K562 (cell line): ENCODE data around the gene NAGLU. TPM values are rescaled to one million over a fixed set of nuclear protein-coding genes. Genes with fewer than 3 reads are reported as not detected.
A peak's percentile ranks its signal among the peaks of the same experiment; 100 is the strongest.

ENCODE experiments used
- GATA2 ChIP-seq: sonication (generic); formaldehyde crosslinking; IDR thresholded peaks from 2 replicates; pipeline ENCODE4 v1.4.0; 2020; ENCODE audit warnings: mild to moderate bottlenecking, missing genetic modification reagents
- HNRNPK ChIP-seq: fragments of 200-400 bp; formaldehyde crosslinking; IDR thresholded peaks from one replicate; pipeline ENCODE4 v1.6.1; 2018; ENCODE audit warnings: mild to moderate bottlenecking, low read depth, low read length; ENCODE audit not compliant: poor library complexity, severe bottlenecking
- KLF16 ChIP-seq: IDR thresholded peaks from 2 replicates; pipeline ENCODE4 v1.6.1; 2016; ENCODE audit warnings: antibody characterized with exemption
- NONO ChIP-seq, 2 experiments: fragments of 200-400 bp in 1 of 2; fragments of 450-650 bp in 1 of 2; formaldehyde crosslinking in 1 of 2; IDR thresholded peaks; 2 replicates each; pipeline ENCODE4 v1.6.1; 2017; ENCODE audit warnings: low read depth in 2 of 2, mild to moderate bottlenecking in 2 of 2, moderate library complexity in 2 of 2, low read length in 1 of 2
- PCBP1 ChIP-seq: fragments of 200-400 bp; formaldehyde crosslinking; IDR thresholded peaks from 2 replicates; pipeline ENCODE4 v1.6.1; 2018; ENCODE audit warnings: mild to moderate bottlenecking, low read depth, low read length; ENCODE audit not compliant: poor library complexity, severe bottlenecking
- RCOR1 ChIP-seq, 2 experiments: IDR thresholded peaks; 2 replicates each; pipeline ENCODE4 v1.6.1; 2012; ENCODE audit warnings: low read depth in 2 of 2, low read length in 2 of 2, borderline replicate concordance in 1 of 2, improper control_type of control experiment in 1 of 2
- SLC30A9 ChIP-seq: fragments of 250-450 bp; sonication (Bioruptor Pico); IDR thresholded peaks from 2 replicates; pipeline ENCODE4 v1.8.0; 2022; ENCODE audit warnings: mild to moderate bottlenecking, moderate library complexity
- SMARCE1 ChIP-seq: fragments of 450-650 bp; IDR thresholded peaks from 2 replicates; pipeline ENCODE4 v1.7.1; 2016; ENCODE audit warnings: mild to moderate bottlenecking
- ZNF263 ChIP-seq: sonication (generic); formaldehyde crosslinking; IDR thresholded peaks from 2 replicates; pipeline ENCODE4 v1.8.0; 2022; ENCODE audit warnings: mild to moderate bottlenecking, missing genetic modification reagents, borderline replicate concordance
- ZNF318 ChIP-seq, 2 experiments: fragments of 450-650 bp; IDR thresholded peaks; 2 replicates each; pipeline ENCODE4 v1.6.1; 2016; ENCODE audit warnings: mild to moderate bottlenecking in 2 of 2, borderline replicate concordance in 1 of 2, low read depth in 1 of 2, moderate library complexity in 1 of 2
- polyA plus RNA-seq, 8 experiments: library from polyadenylated mRNA; depleted of rRNA in 4 of 8; stranded (reverse) in 5 of 8; unstranded in 3 of 8; fragments of >200 nt; fragmentation: Nextera tagmentation in 2 of 8; fragmentation: Illumina TruSeq in 1 of 8; extraction: Ambion mirVana in 2 of 8; extraction: Trizol in 1 of 8; gene quantifications; 2 replicates each; pipeline versions ENCODE4 v1.2.1 to v1.2.3, GENCODE V29; 2011 to 2014; ENCODE audit warnings: inconsistent platforms in 1 of 8, missing spikeins in 1 of 8
- total RNA-seq, 7 experiments: library from RNA; depleted of rRNA in 6 of 7; stranded (reverse); fragments of >200 nt in 6 of 7; fragmentation: Illumina TruSeq in 2 of 7; extraction: Trizol in 2 of 7; gene quantifications; 2 replicates each; pipeline versions ENCODE4 v1.2.1 to v1.2.3, GENCODE V29; 2011 to 2021; ENCODE audit warnings: low replicate concordance in 1 of 7
- TF ChIP-seq, protein P1 (sequence below): fragments of 150-350 bp; IDR thresholded peaks from 2 replicates; pipeline ENCODE4 v1.6.1; 2014; ENCODE audit warnings: low read depth, mild to moderate bottlenecking, low read length, borderline replicate concordance
- TF ChIP-seq, protein P2 (sequence below): sonication (generic); formaldehyde crosslinking; IDR thresholded peaks from 2 replicates; pipeline ENCODE4 v1.8.1; 2022; ENCODE audit warnings: missing genetic modification reagents

The NAGLU gene
- total and polyA plus RNA-seq, 9 of the 15 experiments (the other 6 are each of a cell fraction or from before 2014, with no cell fraction given) = 0.04 to 21.5 (median 8.5) TPM

GRCh38 chr17:42518755-42519545 lies 17.1 kb upstream of the NAGLU start (continued):
- no peak for TF ChIP-seq ZNF318 (IDR thresholded peaks at IDR 0.05; ENCODE audit: borderline replicate concordance in 1 of 2, low read depth in 1 of 2)
- no peak for TF ChIP-seq SLC30A9 (CRISPR knock-in tag)
- TF ChIP-seq ZNF263 (CRISPR knock-in tag) = no peak
- no peak for TF ChIP-seq NONO (IDR thresholded peaks at IDR 0.05; ENCODE audit: low read depth in 2 of 2, low read length in 1 of 2)
- TF ChIP-seq, protein P1, sequence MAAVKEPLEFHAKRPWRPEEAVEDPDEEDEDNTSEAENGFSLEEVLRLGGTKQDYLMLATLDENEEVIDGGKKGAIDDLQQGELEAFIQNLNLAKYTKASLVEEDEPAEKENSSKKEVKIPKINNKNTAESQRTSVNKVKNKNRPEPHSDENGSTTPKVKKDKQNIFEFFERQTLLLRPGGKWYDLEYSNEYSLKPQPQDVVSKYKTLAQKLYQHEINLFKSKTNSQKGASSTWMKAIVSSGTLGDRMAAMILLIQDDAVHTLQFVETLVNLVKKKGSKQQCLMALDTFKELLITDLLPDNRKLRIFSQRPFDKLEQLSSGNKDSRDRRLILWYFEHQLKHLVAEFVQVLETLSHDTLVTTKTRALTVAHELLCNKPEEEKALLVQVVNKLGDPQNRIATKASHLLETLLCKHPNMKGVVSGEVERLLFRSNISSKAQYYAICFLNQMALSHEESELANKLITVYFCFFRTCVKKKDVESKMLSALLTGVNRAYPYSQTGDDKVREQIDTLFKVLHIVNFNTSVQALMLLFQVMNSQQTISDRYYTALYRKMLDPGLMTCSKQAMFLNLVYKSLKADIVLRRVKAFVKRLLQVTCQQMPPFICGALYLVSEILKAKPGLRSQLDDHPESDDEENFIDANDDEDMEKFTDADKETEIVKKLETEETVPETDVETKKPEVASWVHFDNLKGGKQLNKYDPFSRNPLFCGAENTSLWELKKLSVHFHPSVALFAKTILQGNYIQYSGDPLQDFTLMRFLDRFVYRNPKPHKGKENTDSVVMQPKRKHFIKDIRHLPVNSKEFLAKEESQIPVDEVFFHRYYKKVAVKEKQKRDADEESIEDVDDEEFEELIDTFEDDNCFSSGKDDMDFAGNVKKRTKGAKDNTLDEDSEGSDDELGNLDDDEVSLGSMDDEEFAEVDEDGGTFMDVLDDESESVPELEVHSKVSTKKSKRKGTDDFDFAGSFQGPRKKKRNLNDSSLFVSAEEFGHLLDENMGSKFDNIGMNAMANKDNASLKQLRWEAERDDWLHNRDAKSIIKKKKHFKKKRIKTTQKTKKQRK = no peak
- TF ChIP-seq RCOR1 (IDR thresholded peaks at IDR 0.05; ENCODE audit: borderline replicate concordance in 1 of 2, low read depth in 2 of 2, low read length in 2 of 2) = peak in 1 of 2 experiments; percentile 73; a peak in 3 of 4 replicates
- TF ChIP-seq, protein P2, sequence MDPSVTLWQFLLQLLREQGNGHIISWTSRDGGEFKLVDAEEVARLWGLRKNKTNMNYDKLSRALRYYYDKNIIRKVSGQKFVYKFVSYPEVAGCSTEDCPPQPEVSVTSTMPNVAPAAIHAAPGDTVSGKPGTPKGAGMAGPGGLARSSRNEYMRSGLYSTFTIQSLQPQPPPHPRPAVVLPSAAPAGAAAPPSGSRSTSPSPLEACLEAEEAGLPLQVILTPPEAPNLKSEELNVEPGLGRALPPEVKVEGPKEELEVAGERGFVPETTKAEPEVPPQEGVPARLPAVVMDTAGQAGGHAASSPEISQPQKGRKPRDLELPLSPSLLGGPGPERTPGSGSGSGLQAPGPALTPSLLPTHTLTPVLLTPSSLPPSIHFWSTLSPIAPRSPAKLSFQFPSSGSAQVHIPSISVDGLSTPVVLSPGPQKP (CRISPR knock-in tag) = no peak
- TF ChIP-seq HNRNPK = no peak
- peak; percentile 40; the same call in 1 of the 2 replicates for TF ChIP-seq GATA2 (CRISPR knock-in tag)
- TF ChIP-seq PCBP1 = no peak
- TF ChIP-seq KLF16 = peak; percentile 75
- TF ChIP-seq SMARCE1 = peak; percentile 23
